HepG2 (cell line): ENCODE measurements around the gene PSMD1. TPM values are rescaled to one million over a fixed set of nuclear protein-coding genes. Genes with fewer than 3 reads are reported as not detected.

Experiments
- ATAC-seq: fragments of 200-7000 bp; cut with Tn5 transposase; 3 replicates; pipeline ENCODE4 v1.9.1; 2020; ENCODE audit warnings: mild to moderate bottlenecking, moderate library complexity
- BruUV-seq: library from RNA; stranded (reverse); fragments of 400-500 nt; replicated peaks from 2 replicates; lab custom pipeline; 2021; lab: Mats Ljungman, UMichigan
- CTCF ChIA-PET: fragments of 300-600 bp; formaldehyde crosslinking; extraction: SDS; loops from one replicate; lab custom pipeline; 2021; ENCODE audit warnings: low total read pairs, inconsistent platforms, low intra/inter-chr PET ratio; lab: Yijun Ruan, JAX
- POLR2A ChIA-PET: fragments of 350-600 bp; sonication (Branson Sonifier 250); formaldehyde crosslinking; loops from one replicate; lab custom pipeline; 2020; ENCODE audit warnings: antibody characterized with exemption, inconsistent platforms; lab: Yijun Ruan, JAX
- DNase-seq: peaks from one replicate; pipeline ENCODE4 v3.0.0-alpha.2; 2015; ENCODE audit warnings: low spot score
- FAIRE-seq: peaks from 3 replicates; lab custom pipeline; 2011; peaks lifted over from hg19 to GRCh38; lab: Jason Lieb, UNC
- H2AFZ ChIP-seq: one replicate; pipeline ENCODE4 v1.6.1; 2011; ENCODE audit warnings: low read length, inconsistent platforms
- H3K27ac ChIP-seq: fragments of 300-600 bp; 3 replicates; pipeline ENCODE4 v1.8.0; 2011; ENCODE audit warnings: mixed run types, mild to moderate bottlenecking, mixed read lengths, low read length, inconsistent platforms; ENCODE audit not compliant: insufficient read depth; ENCODE audit errors: extremely low read length
- H3K27me3 ChIP-seq, 2 experiments: fragments of 200-600 bp in 1 of 2; 2 replicates in 1 of 2; 3 replicates in 1 of 2; pipeline versions ENCODE4 v1.6.0 to v1.8.0; 2011; ENCODE audit warnings: low read length in 2 of 2, mild to moderate bottlenecking in 2 of 2, moderate library complexity in 2 of 2, inconsistent platforms in 1 of 2; ENCODE audit not compliant: insufficient read depth in 2 of 2, control insufficient read depth in 1 of 2
- H3K36me3 ChIP-seq, 2 experiments: fragments of 200-600 bp in 1 of 2; replicated peaks in 1 of 2; 2 replicates in 1 of 2; 3 replicates in 1 of 2; pipeline versions ENCODE4 v1.5.1 to v1.8.0; 2011; ENCODE audit warnings: low read length in 2 of 2, inconsistent platforms in 1 of 2; ENCODE audit not compliant: insufficient read depth in 2 of 2, control insufficient read depth in 1 of 2
- H3K4me1 ChIP-seq: 2 replicates; pipeline ENCODE4 v1.5.1; 2012; ENCODE audit warnings: low read length, inconsistent platforms; ENCODE audit not compliant: insufficient read depth
- H3K4me2 ChIP-seq: 2 replicates; pipeline ENCODE4 v1.6.0; 2011; ENCODE audit warnings: low read depth, low read length, inconsistent platforms
- H3K4me3 ChIP-seq, 3 experiments: fragments of 200-600 bp in 1 of 3; sonication (generic), shearing (Covaris generic) in 1 of 3; replicated peaks in 1 of 3; 2 replicates each; pipeline ENCODE4 v1.5.1; 2011 to 2016; ENCODE audit warnings: low read length in 3 of 3, inconsistent platforms in 2 of 3, low read depth in 2 of 3, mild to moderate bottlenecking in 2 of 3, control low read depth in 1 of 3, mixed read lengths in 1 of 3; ENCODE audit not compliant: insufficient read depth in 1 of 3
- H3K79me2 ChIP-seq: one replicate; pipeline ENCODE4 v1.6.1; 2011; ENCODE audit warnings: low read length, inconsistent platforms; ENCODE audit not compliant: insufficient read depth
- H3K9ac ChIP-seq: 2 replicates; pipeline ENCODE4 v1.6.0; 2011; ENCODE audit warnings: mild to moderate bottlenecking, low read depth, low read length, inconsistent platforms; ENCODE audit not compliant: insufficient read depth
- H3K9me3 ChIP-seq: 2 replicates; pipeline ENCODE4 v1.5.1; 2012; ENCODE audit warnings: mild to moderate bottlenecking, low read length
- H4K20me1 ChIP-seq: 2 replicates; pipeline ENCODE4 v1.6.0; 2011; ENCODE audit warnings: inconsistent platforms, mild to moderate bottlenecking, low read length, moderate library complexity; ENCODE audit not compliant: insufficient read depth
- FOXJ3 ChIP-seq: sonication (generic); formaldehyde crosslinking; IDR thresholded peaks from 2 replicates; pipeline ENCODE4 v1.4.0; 2020; ENCODE audit warnings: missing genetic modification reagents, mild to moderate bottlenecking, borderline replicate concordance
- HOXD1 ChIP-seq: sonication (generic); formaldehyde crosslinking; IDR thresholded peaks from 2 replicates; pipeline ENCODE4 v1.5.0; 2020; ENCODE audit warnings: missing genetic modification reagents
- KDM1A ChIP-seq: IDR thresholded peaks from 2 replicates; pipeline ENCODE4 v1.6.1; 2016; ENCODE audit warnings: missing compliant biosample characterization
- MXI1 ChIP-seq: IDR thresholded peaks from 3 replicates; pipeline ENCODE4 v1.6.1; 2012; ENCODE audit warnings: low read depth, low read length, inconsistent platforms, borderline replicate concordance
- NFKB2 ChIP-seq: sonication (generic); formaldehyde crosslinking; IDR thresholded peaks from 2 replicates; pipeline ENCODE4 v1.4.0; 2020; ENCODE audit warnings: missing genetic modification reagents, borderline replicate concordance
- SNAPC2 ChIP-seq: sonication (generic); formaldehyde crosslinking; IDR thresholded peaks from 2 replicates; pipeline ENCODE4 v1.8.1; 2022; ENCODE audit warnings: mild to moderate bottlenecking, missing genetic modification reagents
- ZFP36 ChIP-seq: fragments of 150-350 bp; IDR thresholded peaks from 2 replicates; pipeline ENCODE4 v1.6.1; 2018; ENCODE audit warnings: borderline replicate concordance, low read length, low read depth; ENCODE audit not compliant: partially characterized antibody
- ZNF382 ChIP-seq: sonication (generic); formaldehyde crosslinking; IDR thresholded peaks from 2 replicates; pipeline ENCODE4 v1.5.0; 2020; ENCODE audit warnings: missing genetic modification reagents, mild to moderate bottlenecking, borderline replicate concordance
- WGBS: methylation state at CpG from one replicate; pipeline ENCODE4 v1.1.6; 2017; ENCODE audit warnings: low lambda C conversion rate; 5-methylcytosine and 5-hydroxymethylcytosine counted together
- in situ Hi-C: cut with HindIII; loops from 2 replicates; pipeline ENCODE4 v1.10.0; 2017; ENCODE audit warnings: low pct_unique_long_range_greater_than_20kb; ENCODE audit not compliant: extremely low pct_ligation_motif_present
- intact Hi-C: fragments of 100-400 bp; cut with micrococcal nuclease; formaldehyde crosslinking; loops from one replicate; pipeline ENCODE4 v1.10.0; 2022; ENCODE audit not compliant: unreplicated experiment
- polyA plus RNA-seq, 8 experiments: library from polyadenylated mRNA; depleted of rRNA in 3 of 8; stranded (reverse) in 7 of 8; unstranded in 1 of 8; fragments of >200 nt; fragmentation: Illumina TruSeq in 4 of 8; extraction: Trizol in 4 of 8; gene quantifications; 2 replicates each; pipeline versions ENCODE4 v1.2.1 to v1.2.3, GENCODE V29; 2011 to 2016; ENCODE audit warnings: low read depth in 4 of 8, missing spikeins in 1 of 8, mixed read lengths in 1 of 8; ENCODE audit not compliant: insufficient read depth in 1 of 8
- total RNA-seq, 5 experiments: library from RNA; depleted of rRNA; stranded (reverse); fragments of >200 nt; fragmentation: Illumina TruSeq; extraction: Trizol; gene quantifications; 2 replicates each; pipeline ENCODE4 v1.2.3, GENCODE V29; 2016; ENCODE audit warnings: low read depth in 1 of 5
- TF ChIP-seq, protein P1 (sequence below): sonication (generic); formaldehyde crosslinking; IDR thresholded peaks from 2 replicates; pipeline ENCODE4 v1.5.1; 2020; ENCODE audit warnings: missing genetic modification reagents, mild to moderate bottlenecking, borderline replicate concordance
- TF ChIP-seq, protein P2 (sequence below): sonication (generic); formaldehyde crosslinking; IDR thresholded peaks from 2 replicates; pipeline ENCODE4 v1.5.1; 2020; ENCODE audit warnings: missing genetic modification reagents, mild to moderate bottlenecking, borderline replicate concordance

PSMD1 gene
- total and polyA plus RNA-seq, 2 of the 13 experiments (the other 11 are each of a cell fraction or from before 2014, with no cell fraction given), result 136 to 191 TPM

DNA sequence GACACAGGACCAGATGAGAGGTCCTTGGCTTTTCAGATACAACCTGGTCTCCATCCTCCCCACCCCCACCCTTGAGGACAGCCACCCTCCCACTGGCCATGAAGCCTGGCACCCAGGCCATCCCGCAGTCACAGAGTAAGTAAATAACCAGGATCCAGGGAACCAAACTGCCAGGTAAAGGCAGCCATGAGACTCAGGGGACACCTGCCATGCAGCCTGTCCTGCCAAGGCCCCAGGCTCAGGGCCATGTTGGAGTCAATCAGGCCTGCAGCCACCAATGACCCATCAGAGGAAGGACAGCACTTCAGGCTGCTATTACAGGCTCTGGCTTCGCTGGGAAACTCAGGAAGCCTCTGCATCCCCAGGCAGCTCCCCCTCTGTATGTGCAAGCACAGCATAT is 45.1 kb upstream of the PSMD1 start (continued):
- TF ChIP-seq, protein P1, sequence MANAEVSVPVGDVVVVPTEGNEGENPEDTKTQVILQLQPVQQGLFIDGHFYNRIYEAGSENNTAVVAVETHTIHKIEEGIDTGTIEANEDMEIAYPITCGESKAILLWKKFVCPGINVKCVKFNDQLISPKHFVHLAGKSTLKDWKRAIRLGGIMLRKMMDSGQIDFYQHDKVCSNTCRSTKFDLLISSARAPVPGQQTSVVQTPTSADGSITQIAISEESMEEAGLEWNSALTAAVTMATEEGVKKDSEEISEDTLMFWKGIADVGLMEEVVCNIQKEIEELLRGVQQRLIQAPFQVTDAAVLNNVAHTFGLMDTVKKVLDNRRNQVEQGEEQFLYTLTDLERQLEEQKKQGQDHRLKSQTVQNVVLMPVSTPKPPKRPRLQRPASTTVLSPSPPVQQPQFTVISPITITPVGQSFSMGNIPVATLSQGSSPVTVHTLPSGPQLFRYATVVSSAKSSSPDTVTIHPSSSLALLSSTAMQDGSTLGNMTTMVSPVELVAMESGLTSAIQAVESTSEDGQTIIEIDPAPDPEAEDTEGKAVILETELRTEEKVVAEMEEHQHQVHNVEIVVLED (CRISPR knock-in tag), result no peak
- TF ChIP-seq MXI1, result no peak
- TF ChIP-seq, protein P2, sequence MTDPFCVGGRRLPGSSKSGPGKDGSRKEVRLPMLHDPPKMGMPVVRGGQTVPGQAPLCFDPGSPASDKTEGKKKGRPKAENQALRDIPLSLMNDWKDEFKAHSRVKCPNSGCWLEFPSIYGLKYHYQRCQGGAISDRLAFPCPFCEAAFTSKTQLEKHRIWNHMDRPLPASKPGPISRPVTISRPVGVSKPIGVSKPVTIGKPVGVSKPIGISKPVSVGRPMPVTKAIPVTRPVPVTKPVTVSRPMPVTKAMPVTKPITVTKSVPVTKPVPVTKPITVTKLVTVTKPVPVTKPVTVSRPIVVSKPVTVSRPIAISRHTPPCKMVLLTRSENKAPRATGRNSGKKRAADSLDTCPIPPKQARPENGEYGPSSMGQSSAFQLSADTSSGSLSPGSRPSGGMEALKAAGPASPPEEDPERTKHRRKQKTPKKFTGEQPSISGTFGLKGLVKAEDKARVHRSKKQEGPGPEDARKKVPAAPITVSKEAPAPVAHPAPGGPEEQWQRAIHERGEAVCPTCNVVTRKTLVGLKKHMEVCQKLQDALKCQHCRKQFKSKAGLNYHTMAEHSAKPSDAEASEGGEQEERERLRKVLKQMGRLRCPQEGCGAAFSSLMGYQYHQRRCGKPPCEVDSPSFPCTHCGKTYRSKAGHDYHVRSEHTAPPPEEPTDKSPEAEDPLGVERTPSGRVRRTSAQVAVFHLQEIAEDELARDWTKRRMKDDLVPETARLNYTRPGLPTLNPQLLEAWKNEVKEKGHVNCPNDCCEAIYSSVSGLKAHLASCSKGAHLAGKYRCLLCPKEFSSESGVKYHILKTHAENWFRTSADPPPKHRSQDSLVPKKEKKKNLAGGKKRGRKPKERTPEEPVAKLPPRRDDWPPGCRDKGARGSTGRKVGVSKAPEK (CRISPR knock-in tag), result no peak
- TF ChIP-seq ZFP36, result no peak

DNA sequence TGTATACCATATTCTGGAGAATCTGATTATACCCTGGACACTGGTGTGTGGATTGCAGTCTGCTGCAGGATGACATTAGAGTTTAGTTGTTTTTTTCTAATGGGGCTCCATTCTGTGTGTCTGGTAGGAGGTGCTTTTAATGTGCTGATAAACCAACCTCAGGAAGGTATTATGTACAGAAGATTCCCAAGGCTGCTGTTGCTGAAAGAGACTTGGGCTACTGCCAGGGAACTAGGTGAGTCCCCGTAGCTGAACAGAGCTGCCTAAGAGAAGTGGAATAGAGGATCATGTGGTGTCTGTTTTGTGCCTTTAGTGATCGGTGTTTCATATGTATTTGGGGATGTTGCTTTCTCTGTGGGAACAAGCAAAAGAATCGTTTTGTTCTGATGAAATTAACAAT is 44.2 kb upstream of the PSMD1 start:
- Histone ChIP-seq H3K79me2 (no peaks in the 10 kb centered on the region), H3K9me3 (no peaks in the 10 kb centered on the region), H3K4me3 (no peak overlapping the region), H3K27ac (no peak overlapping the region), H4K20me1 (no peaks in the 10 kb centered on the region), H3K36me3 (no peaks in the 10 kb centered on the region), H3K4me2 (no peak overlapping the region), H3K9ac (no peak overlapping the region), H3K27me3 (peaks cover 3 to 63% of the 10 kb centered on the region in 2 experiments; a peak in 4 of 5 replicates), H3K4me1 (peaks cover 35% of the 10 kb centered on the region), H2AFZ (no peak overlapping the region)
- DNase-seq (no peak), FAIRE-seq (no peak), ATAC-seq (no peak)
- no TSS peak for BruUV-seq
- in situ Hi-C loops (no loop called here), intact Hi-C loops (no loop called here)
- ChIA-PET CTCF (no interaction called here), POLR2A (interaction anchor here (1.1 kb wide), 1 partner anchor 38 kb away, joined by 3 read pairs; no protein-coding TSS in a partner anchor)
- no peak for TF ChIP-seq KDM1A (CRISPR knock-in tag)
- no peak for TF ChIP-seq SNAPC2
- no peak for TF ChIP-seq NFKB2 (CRISPR knock-in tag)
- TF ChIP-seq ZNF382, result no peak
- TF ChIP-seq HOXD1 (CRISPR knock-in tag), result no peak
- no peak for TF ChIP-seq FOXJ3 (CRISPR knock-in tag)
- 36% methylated on average over 3 of the region's 3 CpGs for WGBS
